Measurements from ENCODE around the gene USP2. TPM values are rescaled to one million over a fixed set of nuclear protein-coding genes. Genes with fewer than 3 reads are reported as not detected.

USP2 gene
- total RNA-seq, 1 experiment from 2014 or later, result 14.4 TPM

GRCh38 chr11:119336744-119337469 lies 44.6 kb downstream of the USP2 start:
- Histone ChIP-seq H3K4me3 (ENCODE audit: low read depth, low read length) (no peak overlapping the region), H3K36me3 (ENCODE audit: control insufficient read depth, insufficient read depth, low read length) (peaks cover 3% of the 10 kb centered on the region; the same call in 1 of the 2 replicates), H3K4me1 (peaks cover 37% of the 10 kb centered on the region), H3K27me3 (replicated peaks; ENCODE audit: control insufficient read depth, insufficient read depth, low read length) (no peaks in the 10 kb centered on the region; the same call in 1 of the 2 replicates), H3K9me3 (no peaks in the 10 kb centered on the region)
- peak overlapping the region; percentile 10 for H3K27ac Mint-ChIP-seq (ENCODE audit: unreplicated experiment)
- CTCF ChIA-PET, result interaction anchor here (1.6 to 7.8 kb wide), 8 partner anchors 11 to 44 kb away, joined by 7 to 220 read pairs (median 32); partner anchors contain the start of genes MCAM and USP2
- no peaks in the 10 kb centered on the region for H3K9me3 Mint-ChIP-seq (ENCODE audit: unreplicated experiment)
- no peak for DNase-seq
- H3K4me3 Mint-ChIP-seq (ENCODE audit: unreplicated experiment), result peak overlapping the region; percentile 60
- TF ChIP-seq CTCF (IDR thresholded peaks at IDR 0.05; ENCODE audit: insufficient read depth in 1 of 2, low read depth in 1 of 2, low read length in 1 of 2, severe bottlenecking in 1 of 2, unreplicated experiment in 1 of 2), result no peak
- no TSS peak for BruUV-seq (replicated peaks)
- POLR2A ChIA-PET, result interaction anchor here (0.6 to 0.8 kb wide), 3 partner anchors 11 to 347 kb away, joined by 3 to 4 read pairs (median 4); no protein-coding TSS in a partner anchor
- peaks cover 22% of the 10 kb centered on the region for H3K36me3 Mint-ChIP-seq (ENCODE audit: insufficient read depth, unreplicated experiment)
- H3K4me1 Mint-ChIP-seq (ENCODE audit: low read depth, unreplicated experiment), result peaks cover 29% of the 10 kb centered on the region
- intact Hi-C loops (cut with micrococcal nuclease; ENCODE audit: unreplicated experiment), result no loop called here
- peaks cover 3% of the 10 kb centered on the region for H3K27me3 Mint-ChIP-seq (ENCODE audit: insufficient read depth, unreplicated experiment)

GRCh38 chr11:119335655-119336543 lies 45.6 kb downstream of the USP2 start:
- no peaks in the 10 kb centered on the region for H3K9me3 Mint-ChIP-seq (ENCODE audit: unreplicated experiment)
- H3K36me3 ChIP-seq (ENCODE audit: control insufficient read depth, insufficient read depth, low read length), result peaks cover 3% of the 10 kb centered on the region; the same call in 1 of the 2 replicates
- H3K36me3 Mint-ChIP-seq (ENCODE audit: insufficient read depth, unreplicated experiment), result peaks cover 22% of the 10 kb centered on the region
- no peaks in the 10 kb centered on the region for H3K9me3 ChIP-seq
- H3K27ac Mint-ChIP-seq (ENCODE audit: unreplicated experiment), result peak overlapping the region; percentile 99
- ChIA-PET POLR2A (interaction anchor here (0.5 to 0.6 kb wide), 4 partner anchors 25 to 775 kb away, joined by 3 to 11 read pairs (median 3); no protein-coding TSS in a partner anchor), CTCF (interaction anchor here (1.1 to 5.2 kb wide), 2 partner anchors 26 to 130 kb away, joined by 4 to 91 read pairs; partner anchors contain the start of gene CBL)
- H3K4me3 ChIP-seq (ENCODE audit: low read depth, low read length), result peak overlapping the region; percentile 77
- no peaks in the 10 kb centered on the region; the same call in 1 of the 2 replicates for H3K27me3 ChIP-seq (replicated peaks; ENCODE audit: control insufficient read depth, insufficient read depth, low read length)
- DNase-seq, result peak in 1 of 2 experiments; percentile 40
- intact Hi-C loops (cut with micrococcal nuclease; ENCODE audit: unreplicated experiment), result no loop called here
- no TSS peak for BruUV-seq (replicated peaks)
- peaks cover 29% of the 10 kb centered on the region for H3K4me1 Mint-ChIP-seq (ENCODE audit: low read depth, unreplicated experiment)
- peaks cover 37% of the 10 kb centered on the region for H3K4me1 ChIP-seq
- H3K4me3 Mint-ChIP-seq (ENCODE audit: unreplicated experiment), result peak overlapping the region; percentile 82
- peaks cover under 1% of the 10 kb centered on the region for H3K27me3 Mint-ChIP-seq (ENCODE audit: insufficient read depth, unreplicated experiment)
- no peak for TF ChIP-seq CTCF (IDR thresholded peaks at IDR 0.05; ENCODE audit: insufficient read depth in 1 of 2, low read depth in 1 of 2, low read length in 1 of 2, severe bottlenecking in 1 of 2, unreplicated experiment in 1 of 2)
